GM10847 (cell line): ENCODE data around the gene ZFHX3.

Experiments
- POLR2A ChIP-seq: IDR thresholded peaks from 2 replicates; pipeline ENCODE4 v1.6.1; 2011; ENCODE audit not compliant: insufficient read length; ENCODE audit errors: extremely low read depth

The ZFHX3 gene

DNA sequence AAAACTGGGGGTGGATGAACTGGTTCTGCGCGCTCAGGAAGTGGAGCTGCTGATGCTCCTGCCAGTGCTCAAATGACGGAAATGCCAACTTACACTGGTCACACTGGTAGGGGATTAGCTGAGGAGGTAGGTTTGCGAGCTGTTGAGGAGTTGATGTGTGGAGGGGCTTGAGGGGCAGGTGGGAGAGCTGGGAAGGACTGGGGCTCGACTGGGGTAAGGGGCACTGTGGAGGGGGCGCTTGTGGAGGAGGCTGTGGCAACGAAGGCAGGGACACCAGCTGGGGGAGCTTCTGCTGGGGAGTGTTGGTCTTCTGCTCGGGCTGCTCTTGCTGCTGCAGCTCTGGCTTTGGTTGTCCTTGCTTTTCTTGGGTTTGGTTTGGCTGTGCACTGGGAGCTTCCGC is 252.9 kb downstream of the ZFHX3 start:
- no peak for TF ChIP-seq POLR2A

DNA sequence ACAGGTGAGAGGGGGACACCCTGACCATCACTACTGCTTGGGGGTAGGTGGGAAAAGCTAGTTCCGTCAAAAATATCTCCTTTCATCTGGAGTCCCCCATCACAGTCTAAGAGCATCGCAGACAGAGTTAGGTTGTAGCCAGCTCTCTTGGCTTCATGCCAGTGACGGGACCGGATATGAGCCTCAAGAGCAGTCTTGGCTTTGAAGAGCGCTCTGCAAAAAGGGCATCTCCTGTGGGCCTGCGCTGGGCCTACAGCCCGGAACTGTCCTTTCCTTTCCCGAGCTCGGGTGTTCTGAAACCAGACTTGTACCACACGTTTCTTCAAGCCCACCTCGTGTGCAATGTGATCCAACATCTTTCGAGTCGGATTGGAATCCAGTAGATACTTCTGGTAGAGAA is 253.6 kb downstream of the ZFHX3 start:
- no peak for TF ChIP-seq POLR2A

DNA sequence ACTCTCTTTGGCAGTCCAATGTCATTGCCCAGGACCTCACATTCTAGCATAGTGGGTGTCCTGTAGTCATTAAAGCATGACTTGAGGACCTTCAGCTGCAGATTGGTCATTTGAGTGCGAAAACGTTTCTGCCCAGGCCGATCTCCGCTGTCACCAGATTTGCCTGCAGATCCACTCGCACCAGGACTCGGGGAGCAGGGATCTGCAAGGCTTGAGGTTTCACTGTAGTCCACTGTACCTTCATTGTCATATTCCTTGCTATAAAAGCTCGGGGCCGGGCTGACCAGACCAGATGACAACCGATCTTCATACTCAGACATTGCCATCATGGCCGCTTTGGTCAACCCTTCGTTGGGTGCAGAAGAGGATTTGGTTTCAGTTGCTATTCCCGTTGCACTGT is 254.2 kb downstream of the ZFHX3 start:
- no peak for TF ChIP-seq POLR2A

DNA sequence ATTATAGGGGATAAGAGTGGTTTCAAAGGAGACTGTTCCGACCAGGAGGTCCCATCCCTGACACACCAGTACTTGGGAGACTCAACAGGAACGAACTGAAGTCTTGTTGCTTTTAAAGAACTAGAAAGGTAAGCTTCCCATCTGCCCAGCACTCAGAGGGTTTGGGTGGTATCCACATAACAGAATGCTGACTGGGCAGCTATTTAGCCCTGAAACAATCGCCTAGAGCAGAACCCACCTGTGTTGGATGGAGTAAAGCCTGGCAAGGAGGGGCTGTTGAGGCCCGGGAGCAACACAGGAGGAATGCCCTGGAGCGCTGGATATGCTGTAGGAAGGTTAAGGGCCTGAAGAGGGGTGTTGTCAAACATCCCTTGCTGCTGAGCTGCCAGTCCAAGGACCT is 254.9 kb downstream of the ZFHX3 start:
- TF ChIP-seq POLR2A, result no peak

DNA sequence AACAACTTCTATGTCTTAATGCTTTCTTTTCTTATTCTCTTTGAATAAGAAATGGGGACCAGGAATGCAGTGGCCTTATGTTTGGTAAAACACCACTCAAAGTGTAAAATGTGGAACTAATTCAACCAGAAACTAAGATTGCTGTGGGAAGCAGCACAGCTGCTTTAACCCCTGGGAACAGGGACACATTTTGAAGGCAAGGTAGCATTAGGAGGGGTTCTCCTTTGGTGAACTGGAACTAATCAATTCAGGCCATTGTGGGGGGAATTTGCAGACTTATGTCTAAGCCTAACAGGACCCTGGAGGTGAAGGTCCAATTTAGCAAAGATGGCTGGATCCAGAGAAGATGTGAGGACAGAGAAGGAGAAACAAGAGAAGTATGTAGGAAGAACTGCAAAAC is 256.1 kb downstream of the ZFHX3 start:
- TF ChIP-seq POLR2A, result no peak

DNA sequence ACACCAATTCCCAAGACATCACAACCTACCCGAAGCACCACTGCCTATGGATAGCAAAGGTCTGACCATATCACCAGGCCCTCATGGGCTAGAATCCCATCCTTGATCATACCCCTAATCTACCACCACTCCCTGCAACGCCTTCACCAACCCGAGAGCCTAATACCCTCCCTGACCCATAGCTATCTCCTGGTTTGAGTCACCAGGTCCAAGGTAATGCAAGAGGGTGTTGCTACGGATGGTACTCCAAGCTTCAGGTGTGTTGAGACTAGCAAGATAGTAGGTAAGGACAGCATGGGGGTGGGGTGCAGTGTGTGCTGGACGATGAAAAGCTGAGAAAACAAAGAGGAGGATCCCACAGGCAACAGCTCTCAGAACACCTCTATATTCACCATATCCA is 258.0 kb downstream of the ZFHX3 start:
- TF ChIP-seq POLR2A, result no peak

DNA sequence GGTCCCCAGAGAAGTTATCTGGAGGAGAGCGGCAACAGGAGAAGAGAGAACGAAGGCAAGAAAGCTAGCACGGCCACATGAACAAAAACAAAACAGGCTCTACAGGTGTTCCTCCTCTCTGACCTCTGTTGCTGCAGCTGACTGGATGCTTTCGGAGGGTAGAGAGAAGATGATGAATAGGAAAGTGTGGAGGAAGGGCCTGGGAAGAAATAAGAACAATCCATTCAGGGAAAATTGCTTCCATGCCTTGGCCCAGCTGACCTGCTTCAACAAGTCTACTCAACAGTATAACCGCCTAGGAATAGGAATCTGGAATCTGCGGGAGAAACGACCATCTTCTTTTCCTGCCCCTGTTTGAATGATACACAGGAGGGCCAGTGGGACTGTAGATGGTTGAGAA is 258.5 kb downstream of the ZFHX3 start:
- no peak for TF ChIP-seq POLR2A

DNA sequence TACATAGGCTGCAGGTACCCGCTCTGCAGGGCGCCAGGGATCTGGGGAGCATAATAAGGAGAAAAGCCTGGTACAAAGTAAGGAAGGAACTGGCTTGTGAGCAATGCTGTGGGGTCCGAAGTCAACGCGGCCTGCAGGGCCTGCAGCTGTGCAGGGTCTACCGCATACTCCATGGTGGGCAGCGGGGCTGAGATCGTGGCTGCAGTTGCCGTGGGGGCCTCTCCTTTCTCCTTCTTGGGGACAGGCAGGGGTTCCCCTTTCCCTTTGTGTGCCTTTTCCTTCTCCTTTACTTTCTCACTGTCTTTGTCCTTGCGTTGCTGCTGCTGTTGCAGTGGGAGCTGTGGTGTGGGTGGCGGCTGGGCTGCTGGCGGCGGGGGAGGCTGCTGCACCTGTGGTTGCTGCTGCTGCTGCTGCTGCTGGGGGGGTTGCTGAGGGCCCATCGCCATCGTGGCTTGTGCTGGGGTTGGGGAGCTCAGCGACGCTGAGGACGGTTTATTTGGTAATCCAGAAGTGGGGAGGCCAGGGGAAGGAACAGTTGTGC is 259.6 kb downstream of the ZFHX3 start:
- no peak for TF ChIP-seq POLR2A

DNA sequence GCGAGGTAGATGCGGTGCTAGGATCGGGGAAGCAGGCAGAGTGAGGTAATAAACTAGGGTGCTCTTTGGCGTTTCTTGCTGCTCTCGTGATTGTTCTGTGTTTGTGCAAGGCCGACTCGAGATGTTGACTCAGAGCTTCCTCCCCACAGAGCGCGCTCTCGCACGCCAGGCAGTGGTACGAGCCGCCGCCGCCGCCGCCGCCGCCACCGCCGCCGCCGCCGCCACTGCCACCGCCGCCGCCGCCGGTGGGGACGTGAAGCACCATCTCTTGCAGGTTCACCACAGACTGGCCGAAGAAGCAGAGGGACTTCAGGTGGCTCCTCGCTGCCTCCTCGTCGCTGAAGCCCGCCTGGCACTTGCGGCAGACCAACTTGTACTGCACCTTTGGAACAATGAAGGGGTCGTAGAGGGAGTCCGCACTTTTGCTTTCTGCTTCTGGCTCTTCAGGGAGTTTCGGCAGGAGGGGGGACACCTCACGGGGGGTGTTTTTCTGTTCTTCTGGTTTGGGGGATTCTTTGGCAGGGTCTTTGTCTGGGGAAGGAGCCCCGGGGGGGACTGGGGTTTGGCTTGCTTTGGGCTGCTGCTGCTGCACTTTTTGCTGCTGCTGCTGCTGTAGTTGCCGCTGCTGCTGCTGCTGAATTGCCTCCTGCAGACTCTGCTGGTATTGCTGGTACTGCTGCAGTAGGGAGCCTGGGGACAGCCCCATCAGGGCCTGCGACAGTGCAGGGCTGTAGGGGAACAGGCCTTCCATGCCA is 260.2 kb downstream of the ZFHX3 start:
- TF ChIP-seq POLR2A, result no peak

DNA sequence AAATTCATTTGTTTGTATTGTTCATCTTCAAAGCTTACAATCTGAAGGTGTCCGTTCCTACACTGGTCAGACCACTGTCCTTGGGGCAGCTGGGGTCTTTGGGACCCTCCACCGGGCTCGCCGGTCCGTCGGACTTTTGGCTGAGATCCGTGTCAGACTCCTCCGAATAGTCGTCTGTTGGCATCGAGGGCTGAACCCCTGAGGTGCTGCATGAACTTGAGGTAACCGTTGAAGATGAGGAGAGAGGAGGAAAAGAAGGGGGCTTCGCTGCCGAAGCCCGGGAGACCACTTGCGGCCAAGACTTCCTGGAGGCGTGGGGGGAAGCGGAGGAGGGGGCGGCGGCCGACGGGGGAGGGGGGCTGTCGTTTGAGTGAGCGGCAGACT is 260.8 kb downstream of the ZFHX3 start:
- no peak for TF ChIP-seq POLR2A

DNA sequence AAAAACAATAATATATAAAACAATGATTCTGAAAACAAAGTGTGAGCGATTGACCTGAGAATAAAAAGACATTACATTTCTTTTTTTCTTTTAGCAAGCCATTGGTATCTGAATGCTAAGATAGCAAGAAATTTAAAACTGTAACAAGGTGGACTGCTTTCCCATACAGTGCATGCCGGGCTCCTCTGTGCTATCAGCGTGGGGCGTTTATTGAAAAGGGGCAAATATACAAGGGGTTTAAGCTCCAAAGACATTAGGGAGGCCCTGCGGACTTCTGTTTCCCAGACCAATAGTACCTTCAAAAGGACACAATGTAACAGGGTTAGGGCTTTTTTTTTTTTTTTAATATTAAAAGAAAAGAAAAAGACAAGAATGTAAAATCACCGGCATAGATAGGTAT is 261.3 kb downstream of the ZFHX3 start:
- TF ChIP-seq POLR2A, result no peak

DNA sequence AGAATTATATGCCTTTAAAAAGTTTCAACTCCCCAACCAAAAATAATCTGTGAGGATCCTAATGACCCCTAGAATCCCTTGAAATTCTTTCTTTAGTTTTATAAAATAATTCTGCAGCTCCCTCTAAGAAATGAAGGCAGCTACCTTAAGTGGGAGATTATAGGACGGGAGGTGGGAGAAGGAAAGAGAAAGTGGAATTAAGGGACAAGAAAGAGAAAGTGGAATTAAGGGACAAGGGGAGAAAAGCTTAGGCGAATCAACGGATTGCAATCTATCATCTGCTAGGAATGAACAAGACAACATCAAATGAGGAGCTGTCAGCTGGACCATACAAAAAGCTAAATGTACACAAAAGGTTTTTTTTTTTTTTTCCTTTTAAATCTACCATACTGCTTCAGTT is 262.0 kb downstream of the ZFHX3 start:
- TF ChIP-seq POLR2A, result no peak

DNA sequence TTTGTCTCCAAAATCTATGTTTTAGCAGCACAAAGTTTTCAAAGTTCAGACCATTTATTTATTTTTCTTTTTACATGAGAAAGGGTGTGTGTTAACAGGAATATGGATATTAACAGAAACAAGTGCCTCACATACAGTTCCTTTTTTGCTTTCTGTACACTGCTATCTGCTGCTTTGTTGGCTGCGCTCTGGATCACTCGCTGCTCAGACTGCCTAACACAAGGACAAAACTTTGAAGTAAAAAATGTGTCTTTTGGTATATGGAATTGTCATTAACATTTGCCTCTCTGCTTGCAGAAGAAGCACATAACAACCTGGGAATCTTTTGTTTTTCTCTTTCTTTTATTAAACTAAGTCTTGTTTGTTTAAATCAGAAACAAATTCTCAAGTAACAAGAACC is 262.8 kb downstream of the ZFHX3 start:
- no peak for TF ChIP-seq POLR2A

DNA sequence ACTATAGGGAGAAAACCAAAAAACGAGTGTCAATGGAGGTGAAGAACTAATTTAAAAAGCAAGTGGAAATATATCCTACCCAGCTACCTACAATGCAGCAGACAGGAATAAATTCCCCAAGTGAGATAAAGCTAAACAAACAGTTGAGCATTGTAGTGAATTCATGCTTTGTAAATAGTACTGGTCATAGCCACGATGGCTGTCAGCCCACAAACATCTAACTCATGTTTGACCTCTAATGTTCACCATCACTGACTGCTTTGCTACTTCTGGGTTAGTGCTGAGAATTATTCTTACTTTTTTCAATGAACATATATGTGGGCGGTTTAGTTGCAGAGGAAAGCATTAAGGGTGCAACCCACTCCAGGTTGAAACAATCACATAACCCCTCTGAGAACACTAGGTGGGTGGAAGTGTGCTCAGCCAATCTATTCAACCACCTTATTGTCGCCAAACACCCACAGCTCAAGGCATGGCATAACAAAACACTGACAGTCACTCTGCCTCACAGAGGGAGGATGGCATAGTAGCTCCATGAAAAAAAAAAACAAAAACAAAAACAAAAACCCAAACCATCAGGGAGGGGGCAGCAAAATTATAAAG is 264.1 kb downstream of the ZFHX3 start:
- TF ChIP-seq POLR2A, result no peak

DNA sequence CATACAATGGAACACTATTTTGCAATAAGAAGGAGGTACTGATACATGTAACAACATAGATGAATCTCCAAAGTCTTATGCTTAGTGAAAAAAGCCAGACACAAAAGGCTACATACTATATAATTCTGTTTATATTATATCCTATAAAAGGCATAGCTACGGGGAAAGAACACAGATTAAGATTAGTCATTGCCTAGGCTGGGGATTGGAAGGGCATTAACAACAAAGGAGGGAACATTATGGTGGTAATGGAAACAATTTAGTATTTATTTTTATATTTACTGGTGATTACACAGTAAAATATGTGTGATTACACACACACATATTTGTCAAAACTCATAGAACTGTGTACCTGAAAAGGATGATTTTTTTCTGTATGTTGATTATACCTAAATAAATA is 278.1 kb downstream of the ZFHX3 start:
- TF ChIP-seq POLR2A, result no peak

DNA sequence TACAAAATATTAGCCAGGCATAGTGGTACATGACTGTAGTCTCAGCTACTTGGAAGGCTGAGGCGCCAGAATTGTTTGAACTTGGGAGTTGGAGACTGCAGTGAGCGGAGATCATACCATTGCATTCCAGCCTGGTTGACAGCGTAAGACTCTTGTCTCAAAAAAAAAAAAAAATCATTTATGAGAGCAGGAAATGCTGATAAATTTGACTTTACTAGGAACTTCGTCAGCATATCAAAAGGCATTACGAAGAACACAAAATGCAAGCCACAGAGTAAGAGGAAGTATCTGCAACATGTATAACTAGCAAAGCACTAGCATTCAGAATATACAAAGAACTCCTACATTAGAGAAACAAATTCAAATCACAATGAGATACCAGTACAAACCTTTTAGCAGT is 279.3 kb downstream of the ZFHX3 start:
- TF ChIP-seq POLR2A, result no peak

DNA sequence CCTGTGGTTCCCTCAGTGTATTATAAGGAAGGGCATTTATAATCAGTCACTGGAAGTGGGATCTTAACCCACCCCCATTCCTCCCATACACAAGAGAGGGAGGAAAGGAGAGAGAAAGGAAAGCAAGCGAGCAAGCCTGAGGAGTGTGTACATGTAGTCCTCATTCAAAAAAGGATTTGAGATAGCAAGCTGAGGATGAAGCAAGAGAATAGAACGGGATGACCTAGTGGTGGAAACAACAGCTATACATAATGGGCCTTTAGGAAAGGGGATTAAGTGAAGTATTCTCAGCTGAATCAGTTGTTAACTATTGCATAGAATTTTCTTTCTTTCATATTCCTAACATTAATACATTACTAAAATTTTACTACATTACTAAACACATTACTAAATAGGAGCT is 281.4 kb downstream of the ZFHX3 start:
- no peak for TF ChIP-seq POLR2A
